GM21825 (cell line): ENCODE data around the gene FGR.
"Not testable (repeated sequence)": the region's sequence is repeated elsewhere in the genome, so short reads cannot be mapped to it uniquely, and the experiment has no call there.

ENCODE experiments used
- ATAC-seq: cut with Tn5 transposase; IDR thresholded peaks from one replicate; pipeline ENCODE4 v1.9.1; 2021; ENCODE audit warnings: mild to moderate bottlenecking, moderate library complexity; ENCODE audit not compliant: unreplicated experiment

FGR gene

DNA sequence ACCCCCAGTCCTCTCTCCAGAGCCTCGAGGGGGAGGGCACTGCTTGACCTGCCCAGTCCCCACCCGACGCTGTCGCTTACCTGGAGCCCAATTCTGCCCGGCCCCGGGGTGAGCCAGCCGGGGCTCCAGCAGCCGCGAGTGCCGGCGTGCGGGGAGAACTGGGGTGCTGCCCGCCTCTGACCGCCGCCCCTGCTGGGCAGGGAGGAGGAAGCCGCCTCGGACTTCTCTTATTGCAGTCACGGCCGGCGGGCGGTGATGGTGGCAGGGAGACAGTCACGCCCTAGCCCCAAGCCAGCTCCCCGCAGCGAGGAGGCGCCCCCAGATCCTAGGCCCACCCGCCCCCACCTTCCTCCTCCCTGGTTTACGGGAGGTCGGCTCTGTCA, at the start of gene FGR:
Gene FGR (minus strand): TSS at position 201 of the 383 bp plus-strand sequence. CDS start 11,269 bp downstream, outside the sequence.
- ATAC-seq: no peak

GRCh38 chr1:27684176-27684575, 49.2 kb upstream of the FGR start:
- ATAC-seq: no peak

DNA sequence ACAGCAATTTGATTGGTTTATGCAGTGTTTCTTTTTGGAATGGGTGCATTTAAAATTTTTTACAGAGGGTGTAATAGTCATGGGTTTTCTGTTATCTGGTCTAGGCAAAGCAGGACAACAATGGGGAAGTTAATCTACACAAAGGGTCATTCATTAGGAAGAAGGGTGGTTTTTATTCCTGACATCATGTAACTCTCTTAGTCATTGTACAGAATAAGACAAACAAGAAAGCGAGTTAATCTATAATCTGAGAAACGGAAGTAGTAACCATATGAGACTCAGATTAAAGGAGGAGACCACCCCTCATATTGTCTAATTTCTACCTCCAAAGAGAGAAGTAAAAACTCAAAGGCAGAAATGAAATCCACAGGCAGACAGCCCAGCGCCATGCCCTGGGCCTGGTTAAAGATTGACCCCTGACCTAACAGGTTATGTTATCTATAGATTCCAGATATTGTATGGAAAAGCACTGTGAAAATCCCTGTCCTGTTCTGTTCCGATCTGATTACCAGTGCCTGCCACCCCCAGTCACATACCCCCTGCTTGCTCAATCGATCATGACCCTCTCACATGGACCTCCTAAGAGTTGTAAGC, 47.5 kb upstream of the FGR start:
- ATAC-seq: no peak

DNA sequence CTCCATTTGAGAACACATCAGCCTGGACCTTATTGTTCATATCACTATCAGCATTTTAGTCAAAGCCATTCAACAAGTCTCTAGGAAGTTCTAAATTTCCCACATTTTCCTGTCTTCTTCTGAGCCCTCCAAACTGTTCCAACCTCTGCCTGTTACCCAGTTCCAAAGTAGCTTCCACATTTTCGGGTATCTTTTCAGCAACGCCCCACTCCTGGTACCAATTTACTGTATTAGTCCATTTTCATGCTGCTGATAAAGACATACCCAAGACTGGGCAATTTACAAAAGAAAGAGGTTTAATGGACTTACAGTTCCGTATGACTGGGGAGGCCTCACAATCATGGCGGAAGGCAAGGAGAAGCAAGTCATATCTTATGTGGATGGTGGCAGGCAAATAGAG, 46.6 kb upstream of the FGR start:
- not testable (repeated sequence) for ATAC-seq

- ATAC-seq: not testable (repeated sequence)
These were observed 45.3 kb upstream of the FGR start for GRCh38 chr1:27680225-27680791.

GRCh38 chr1:27678747-27679146, 43.8 kb upstream of the FGR start:
- no peak for ATAC-seq

DNA sequence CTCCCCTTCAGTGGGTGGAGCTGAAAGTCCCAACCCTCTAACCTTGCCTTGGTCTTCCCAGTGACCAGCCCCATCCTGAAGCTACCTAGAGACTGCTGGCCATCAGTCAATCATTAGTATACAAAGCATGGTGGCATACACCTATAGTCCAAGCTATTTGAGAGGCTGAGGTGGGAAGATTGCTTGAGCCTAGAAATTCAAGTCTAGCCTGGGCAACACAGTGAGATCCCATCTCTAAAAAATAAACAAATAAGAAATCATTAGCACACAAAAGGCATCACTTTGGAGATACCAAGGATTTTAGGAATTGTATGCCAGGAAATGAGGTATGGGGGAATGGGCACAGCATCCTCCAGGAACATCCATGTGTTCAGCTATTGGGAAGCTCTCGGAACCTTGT, 41.4 kb upstream of the FGR start:
- no peak for ATAC-seq

GRCh38 chr1:27672750-27673112, 37.7 kb upstream of the FGR start:
- no peak for ATAC-seq

DNA sequence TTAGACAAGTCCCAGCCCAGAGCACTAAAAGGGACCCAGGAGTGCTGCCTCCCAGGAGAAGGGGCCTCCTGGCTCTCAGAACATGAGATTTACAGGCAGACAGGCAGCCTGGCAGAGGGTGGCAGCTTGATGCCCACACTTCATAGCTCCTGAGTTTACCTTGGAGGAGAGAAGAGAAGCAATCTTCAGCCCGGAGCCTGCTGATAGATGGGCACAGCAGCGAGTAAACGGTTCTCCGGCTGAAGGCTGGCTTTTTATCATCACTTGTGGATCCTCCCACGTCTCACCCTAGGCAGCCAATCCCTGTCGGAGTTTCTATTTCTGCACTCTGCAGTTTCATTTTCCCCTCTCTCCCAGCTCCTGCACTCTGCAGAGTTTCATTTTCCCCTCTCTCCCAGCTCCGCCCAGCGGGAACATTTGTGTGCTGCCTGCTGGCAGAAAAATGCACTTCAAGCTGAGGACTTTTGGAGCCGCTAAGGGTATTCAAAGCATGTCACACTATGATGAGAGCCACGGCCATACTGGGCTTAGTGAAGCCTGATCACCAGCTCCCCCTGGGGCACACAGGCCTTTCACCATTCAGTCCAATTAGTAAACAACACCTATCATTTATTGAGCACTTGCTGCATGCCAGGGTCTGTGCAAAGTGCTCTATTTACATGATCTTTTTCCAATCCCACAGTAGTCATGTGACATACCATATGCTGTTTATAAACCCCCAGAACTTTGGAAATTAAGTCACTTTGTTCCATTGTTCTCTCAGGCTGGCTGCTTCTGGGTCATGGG, 37.2 kb upstream of the FGR start, which contains the start of gene IFI6:
Gene IFI6 (minus strand): TSS at position 229 of the 786 bp plus-strand sequence. CDS start 2,878 bp downstream, outside the sequence.
- peak; percentile 77 for ATAC-seq

DNA sequence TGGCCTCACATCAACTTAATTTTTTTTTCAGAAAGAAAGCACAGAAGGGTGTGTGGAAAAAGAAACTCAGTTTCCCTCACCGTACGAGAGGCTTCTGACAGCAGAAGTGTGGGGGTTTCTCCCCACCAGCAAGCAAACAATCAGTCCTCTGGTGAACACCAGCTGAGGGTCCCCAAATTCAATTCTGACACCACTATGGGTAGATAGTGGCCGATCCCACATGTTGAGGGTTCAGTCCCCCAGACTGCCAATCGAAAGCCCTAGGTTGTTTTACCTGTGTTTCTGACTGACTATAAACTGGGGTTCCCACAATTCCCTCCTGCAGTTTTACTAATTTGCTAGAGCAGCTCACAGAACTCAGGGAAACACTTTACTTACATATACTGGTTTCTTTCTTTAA, 34.9 kb upstream of the FGR start:
- ATAC-seq: no peak

DNA sequence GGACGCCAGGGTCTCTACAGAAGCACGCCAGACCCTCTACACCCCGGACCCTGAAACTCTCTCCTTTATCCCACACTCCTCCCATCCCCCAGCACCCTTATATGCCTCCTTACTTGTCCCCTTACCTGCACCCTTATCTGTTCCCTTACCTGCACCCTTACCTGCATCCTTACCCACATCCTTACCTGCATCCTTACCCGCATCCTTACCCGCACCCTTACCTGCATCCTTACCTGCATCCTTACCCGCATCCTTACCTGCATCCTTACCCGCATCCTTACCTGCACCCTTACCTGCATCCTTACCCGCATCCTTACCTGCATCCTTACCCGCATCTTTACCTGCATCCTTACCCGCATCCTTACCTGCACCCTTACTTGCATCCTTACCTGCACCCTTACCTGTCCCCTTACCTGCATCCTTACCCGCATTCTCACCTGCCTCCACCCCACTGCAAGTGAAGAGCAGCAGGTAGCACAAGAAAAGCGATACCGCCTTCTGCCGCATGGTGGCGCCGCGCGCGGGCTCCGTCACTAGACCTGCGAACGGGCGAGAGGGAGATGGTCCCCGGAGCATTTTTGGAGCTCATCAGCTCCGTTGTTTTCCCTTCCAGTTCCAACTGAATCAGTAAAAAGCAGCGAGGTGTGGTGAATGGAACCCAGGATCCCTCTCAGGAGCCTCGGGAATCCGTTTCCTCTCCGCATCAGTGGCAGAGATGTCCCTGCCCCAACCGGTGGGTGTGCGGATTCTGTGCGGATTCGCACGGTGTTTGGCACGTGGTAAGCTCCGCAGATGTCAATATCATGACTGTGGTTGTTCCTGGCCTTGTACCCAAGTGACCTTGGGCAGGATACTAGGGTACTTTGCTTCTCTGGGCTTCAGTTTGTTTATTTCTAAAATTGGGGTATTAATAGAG, 34.1 kb upstream of the FGR start:
- no peak for ATAC-seq

GRCh38 chr1:27668121-27668807, 33.3 kb upstream of the FGR start:
- no peak for ATAC-seq

GRCh38 chr1:27666791-27667254, 31.8 kb upstream of the FGR start:
- no peak for ATAC-seq

GRCh38 chr1:27666294-27666693, 31.3 kb upstream of the FGR start:
- no peak for ATAC-seq

DNA sequence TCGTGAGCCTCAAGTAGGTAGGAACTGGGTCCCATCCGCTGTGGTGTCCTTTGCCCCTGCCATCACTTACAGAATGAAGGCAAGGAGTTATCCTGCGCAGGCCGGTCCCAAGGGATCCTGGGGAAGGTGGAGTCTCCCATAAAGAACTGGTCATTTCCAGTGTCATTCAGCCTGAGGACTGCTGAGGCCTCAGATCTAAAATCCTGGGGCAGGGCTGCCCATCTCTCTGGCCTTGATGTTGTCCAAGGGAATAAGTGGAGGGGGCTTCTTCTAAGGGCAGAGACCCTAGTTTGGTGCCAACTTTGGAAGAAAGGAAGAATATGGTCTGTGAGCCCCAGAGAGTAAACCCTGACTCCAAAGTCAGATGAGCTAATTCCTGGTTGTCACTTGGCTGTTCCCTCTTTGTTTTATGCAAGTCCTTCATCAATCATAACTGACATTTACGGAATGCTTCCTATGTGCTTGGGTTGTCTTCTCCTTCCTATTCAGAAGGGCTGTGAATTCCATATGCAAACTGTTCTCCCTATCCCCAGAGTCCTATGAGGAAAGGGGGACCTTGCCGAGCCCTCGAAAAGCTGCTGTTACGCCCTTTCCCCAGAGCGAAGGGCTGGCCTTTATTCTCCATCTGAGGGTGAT, 30.1 kb upstream of the FGR start:
- ATAC-seq: no peak

DNA sequence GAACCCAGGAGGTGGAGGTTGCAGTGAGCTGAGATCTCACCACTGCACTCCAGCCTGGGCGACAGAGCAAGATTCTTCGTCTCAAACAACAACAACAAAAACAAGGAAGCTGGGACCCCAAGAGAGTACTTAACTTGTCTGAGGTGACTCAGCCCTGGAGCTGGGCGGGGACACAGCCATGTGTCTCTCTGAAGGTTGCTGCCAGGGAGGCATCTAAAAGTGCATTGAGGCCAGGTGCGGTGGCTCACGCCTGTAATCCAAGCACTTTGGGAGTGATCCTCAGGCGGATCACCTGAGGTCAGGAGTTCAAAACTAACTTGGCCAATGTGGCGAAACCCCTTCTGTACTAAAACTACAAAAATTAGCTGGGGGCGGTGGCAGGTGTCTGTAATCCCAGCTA, 29.3 kb upstream of the FGR start:
- no peak for ATAC-seq

DNA sequence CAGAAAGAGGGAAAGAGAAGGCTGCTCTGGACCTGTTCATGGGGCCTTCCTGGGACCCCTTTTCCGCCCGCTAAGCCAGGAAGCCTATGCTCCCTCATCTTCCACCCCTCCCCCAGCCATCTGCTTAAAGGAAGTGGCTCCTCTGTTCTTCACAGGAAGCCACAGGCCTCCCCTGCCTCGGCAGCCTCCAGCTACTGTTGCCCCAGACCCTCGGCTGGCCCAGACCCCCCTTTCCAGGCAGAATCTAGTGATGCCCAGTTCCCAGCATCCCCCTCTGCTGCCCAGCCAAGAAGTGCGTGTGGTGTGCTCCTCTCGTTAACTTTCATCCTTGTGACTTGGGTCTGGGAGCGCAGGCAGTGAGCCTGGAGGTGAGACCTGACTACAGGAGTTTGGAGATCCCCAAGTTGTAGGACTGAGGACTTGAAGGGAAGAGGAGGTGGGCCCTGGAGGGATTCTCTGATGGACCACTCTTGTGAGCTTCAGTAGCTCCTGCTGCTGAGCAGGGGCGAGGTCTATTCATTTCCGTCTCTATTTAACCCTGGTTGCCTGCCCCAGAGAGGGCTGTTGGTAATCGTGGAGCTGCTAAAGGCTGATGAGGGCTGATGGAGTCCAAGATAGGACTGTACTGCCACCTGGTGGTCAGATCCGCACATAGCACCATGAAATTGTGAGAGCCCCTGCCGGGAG, 27.9 kb upstream of the FGR start:
- ATAC-seq: peak; percentile 34

GRCh38 chr1:27662261-27662660, 27.3 kb upstream of the FGR start:
- no peak for ATAC-seq

- ATAC-seq: no peak
These were observed 26.6 kb upstream of the FGR start for GRCh38 chr1:27661412-27662075.
